NCI-H1092 (cell line): ENCODE data around the gene CD84.
"Not testable (repeated sequence)": the region's sequence is repeated elsewhere in the genome, so short reads cannot be mapped to it uniquely, and the experiment has no call there.

ENCODE experiments used
- DNase-seq: peaks from one replicate; lab custom pipeline; 2025; lab: John Stamatoyannopoulos, UW

CD84 gene

DNA sequence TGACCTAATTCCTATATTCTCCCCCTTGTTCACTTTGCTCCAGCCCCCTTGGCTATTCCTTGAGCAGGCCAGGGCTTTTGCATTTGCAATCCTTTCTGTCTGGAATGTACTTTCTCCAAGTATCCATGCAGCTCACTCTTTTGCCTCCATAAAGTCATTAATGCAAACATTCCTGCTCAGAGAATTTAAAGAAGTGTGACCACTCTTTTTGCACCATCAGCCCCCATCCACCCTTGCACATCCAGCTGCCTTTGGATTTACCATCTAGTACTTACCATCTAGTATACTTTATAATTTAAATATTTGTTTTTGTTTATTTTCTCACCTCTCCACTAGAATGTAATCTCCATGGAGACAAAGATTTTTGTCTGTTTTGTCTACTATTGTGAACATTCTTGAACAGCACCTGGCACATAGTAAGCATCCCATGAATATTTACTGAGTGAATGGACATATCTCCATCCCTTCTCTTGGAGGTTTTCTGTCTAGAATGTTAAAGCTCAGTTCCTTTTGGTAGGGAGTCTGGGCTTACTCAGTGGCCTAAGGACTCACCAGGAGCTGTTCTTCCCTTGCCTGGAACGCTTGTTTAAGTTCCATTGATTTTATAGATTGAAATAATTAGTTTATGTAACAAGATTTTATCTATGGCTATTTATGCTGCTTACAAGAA lies 78.8 kb downstream of the CD84 start:
- no peak for DNase-seq

- DNase-seq = no peak
Observed at GRCh38 chr1:160499631-160500030, 79.7 kb downstream of the CD84 start.

GRCh38 chr1:160498301-160499065 lies 80.8 kb downstream of the CD84 start:
- not testable (repeated sequence) for DNase-seq

DNA sequence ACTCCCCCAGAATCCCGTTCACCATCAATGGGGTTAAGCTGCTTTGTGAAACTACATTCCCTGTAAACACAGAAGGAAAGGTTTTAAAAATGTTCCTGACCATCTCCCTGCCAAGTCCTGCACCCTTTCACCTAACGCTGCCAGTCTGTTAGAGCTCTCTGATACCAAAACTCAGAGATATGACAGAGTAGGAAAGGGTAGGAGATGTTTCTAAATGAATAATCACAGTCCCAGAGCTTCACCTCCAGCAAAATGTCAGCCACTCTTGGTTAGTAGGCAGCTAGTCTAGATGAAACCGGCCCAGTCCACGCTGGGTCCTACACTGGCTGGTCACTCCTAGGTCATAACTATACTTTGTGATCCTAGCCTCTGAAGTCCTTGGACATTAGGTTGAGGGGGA lies 83.0 kb downstream of the CD84 start:
- no peak for DNase-seq

DNA sequence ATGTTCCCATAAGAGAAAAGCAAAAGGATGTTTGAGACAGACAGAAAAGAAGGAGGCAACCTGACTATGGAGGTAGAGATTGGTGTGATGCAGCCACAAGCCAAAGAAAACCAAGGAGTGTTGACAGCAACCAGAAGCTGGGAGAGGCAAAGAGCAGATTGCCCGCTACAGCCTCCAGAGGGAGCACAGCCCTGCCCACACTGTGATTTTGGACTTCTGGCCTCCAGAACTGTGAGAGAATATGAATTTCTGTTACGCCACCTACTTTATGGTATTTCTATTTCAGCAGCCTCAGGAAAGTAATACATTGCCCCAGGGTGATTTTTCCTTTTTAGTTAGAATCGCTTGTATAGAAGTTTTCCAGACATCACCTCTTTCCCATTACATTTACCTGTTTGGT lies 84.7 kb downstream of the CD84 start:
- no peak for DNase-seq

DNA sequence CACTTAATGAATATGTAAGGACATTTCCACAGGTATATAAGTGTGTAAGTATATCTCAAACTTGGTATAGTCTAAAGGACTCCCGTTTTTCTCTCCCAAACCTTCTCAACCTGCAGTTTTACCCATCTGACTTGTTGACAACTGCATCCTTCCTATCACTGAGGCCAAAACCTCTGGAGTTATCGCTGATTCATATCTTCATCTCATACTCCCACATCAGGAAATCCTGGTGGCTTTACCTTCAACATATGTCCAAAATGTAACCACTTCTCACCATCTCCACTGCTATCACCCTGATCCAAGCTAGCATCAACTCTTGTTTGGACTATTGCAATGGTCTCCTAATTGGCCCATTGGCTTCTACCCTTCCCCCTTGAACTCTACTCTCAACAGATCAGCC lies 86.7 kb downstream of the CD84 start:
- DNase-seq = no peak

DNA sequence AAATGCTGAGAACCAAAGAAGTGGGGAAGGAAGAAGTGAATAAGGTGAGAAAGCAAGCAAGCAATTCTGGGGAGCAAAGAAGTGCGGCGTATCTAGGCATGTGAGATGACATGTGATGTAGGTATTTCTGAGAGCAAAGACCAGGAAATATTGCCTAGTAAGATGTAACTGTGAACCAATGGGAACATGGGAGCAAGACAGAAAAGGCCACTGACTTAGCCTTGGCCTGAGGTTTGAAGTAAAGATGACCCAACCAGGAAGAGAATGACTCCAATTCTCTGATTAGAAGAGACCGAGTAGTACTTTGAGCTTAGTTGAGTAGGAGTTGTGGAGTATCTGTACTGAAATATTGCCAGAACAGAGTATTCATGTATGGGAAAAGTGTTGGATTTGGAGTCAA lies 87.3 kb downstream of the CD84 start:
- no peak for DNase-seq
